NCI-H2029 (cell line): ENCODE results near the gene TCAIM.

Experiments used
- DNase-seq: peaks from one replicate; lab custom pipeline; 2025; lab: John Stamatoyannopoulos, UW

Gene TCAIM

DNA sequence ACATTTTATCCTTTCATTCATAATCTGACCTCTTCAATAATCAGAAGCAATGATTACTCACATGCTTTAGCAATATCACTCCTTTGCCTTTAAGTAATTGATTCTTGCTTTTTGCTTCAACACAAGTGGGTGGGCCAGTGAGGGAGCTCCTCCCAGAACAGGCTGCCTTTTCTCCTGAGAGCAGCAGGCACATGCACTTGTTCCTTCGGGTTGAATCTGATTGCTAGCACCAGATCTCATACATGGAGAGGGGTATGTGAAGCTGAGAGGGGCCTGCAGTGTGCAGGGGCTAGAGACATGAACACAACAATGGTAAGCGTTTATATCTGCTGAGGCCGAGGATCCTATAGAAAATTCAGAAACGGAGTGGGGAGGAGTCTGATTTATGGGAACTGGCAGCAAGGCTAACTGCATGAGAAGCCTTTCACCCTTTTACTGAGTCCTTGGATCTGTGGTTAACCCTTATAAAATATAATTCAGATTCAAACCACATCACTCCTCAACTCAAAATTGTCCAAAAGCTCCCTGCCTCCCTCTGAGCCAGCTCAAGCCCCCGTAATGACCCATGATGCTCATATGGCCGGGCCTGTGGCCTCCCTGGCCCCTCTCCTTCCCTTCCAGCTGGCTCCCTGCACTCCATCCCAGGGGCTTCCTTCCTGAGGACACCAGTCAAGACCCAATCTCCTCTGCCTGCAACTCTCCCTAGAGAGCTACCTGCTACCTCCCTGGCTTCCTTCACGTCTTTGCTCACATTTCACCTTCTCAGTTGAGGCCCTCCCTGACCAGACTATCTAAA lies 106.5 kb downstream of the TCAIM start:
- no peak for DNase-seq

DNA sequence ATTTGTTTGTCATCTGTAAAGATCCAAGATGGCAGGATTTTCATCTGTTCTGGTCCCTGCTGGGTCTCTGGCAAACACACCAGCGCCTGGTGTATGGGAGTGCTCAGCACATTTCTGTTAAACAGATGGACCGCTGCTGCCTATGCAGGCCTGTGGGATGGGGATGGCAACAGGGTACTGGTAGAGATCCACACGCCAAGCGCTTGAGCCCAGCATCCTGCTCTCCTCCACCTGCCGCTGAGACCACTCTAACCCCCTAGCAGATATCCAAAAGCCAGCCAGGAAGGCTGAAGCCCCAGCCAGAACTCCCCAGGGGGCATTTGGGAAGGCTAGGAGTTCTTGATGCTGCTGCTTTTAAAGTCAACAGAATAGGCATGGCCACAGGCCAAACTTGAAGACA lies 107.2 kb downstream of the TCAIM start:
- no peak for DNase-seq

DNA sequence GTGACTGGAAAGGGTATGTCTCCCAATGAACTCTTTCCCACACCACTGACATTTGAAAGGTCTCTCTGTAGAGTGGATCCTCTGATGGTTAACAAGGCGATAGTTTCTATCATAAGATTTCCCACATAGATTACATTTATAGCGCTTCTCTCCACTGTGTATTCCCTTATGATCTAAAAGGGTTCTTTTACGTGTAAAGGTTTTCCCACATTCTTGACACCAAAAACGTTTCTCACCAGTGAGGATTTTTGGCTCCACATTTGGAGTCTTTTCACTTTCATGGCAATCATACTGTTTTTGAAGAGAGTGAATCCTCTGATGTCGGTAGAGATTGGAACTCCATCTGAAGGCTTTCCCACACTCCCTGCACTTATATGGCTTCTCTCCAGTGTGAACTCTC lies 108.4 kb downstream of the TCAIM start:
- DNase-seq = no peak

DNA sequence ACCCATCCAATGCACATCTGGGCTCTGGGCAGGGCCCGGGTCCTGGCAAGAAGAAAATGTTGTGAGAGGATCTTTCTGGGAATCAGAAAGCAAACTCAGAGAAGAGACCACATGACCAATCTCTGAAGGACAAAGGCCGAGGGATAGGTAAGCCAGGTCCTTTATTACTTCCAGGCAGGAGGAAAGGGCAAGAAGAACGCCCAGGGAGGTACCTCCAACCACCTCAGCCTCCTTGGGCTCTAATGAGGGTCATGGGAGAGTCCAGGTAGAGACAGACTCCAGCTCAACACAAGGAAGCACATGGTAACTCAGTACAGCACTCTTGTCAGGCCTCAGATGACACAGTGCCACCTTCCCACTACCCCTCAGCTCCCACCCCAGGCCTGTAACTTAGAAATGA lies 112.9 kb downstream of the TCAIM start:
- DNase-seq = no peak

DNA sequence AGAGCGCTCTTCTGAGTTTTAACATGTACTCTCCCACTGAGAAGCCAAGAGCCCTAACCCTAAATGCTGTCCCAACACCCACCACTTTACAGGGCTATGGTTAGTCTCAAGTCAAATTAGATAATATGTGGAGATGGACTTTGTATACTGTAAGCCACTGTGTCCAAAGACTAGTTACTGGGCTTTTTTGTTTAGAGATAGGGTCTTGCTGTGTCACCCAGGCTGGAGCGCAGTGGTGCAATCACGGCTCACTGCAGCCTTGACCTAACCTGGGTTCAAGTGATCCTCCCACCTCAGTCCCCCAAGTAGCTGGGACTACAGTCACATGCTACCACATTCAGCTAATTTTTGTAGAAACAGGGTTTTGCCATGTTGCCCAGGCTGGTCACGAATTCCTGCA lies 115.7 kb downstream of the TCAIM start:
- no peak for DNase-seq

DNA sequence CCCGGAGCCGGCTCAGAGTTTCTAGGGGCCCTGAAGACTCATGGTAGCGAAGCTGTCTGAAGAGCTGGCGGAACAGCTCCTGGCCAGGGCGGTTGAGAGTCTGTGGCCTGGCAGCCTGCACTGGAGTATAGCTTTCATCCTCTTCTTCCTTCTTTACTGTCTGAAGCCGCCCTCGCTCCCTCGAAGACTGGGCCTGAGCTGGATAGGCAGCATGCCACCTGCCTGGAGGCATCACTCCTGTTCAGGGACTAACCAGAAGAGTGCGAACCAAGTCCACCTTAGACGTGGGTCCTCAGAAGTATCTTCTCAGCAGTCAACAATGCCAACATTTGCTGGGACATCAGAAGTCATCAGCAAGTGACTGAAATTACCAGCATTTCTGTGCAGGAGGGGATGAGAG lies 116.8 kb downstream of the TCAIM start:
- no peak for DNase-seq
